HG03571 (cell line): ENCODE results near the gene EHMT1.

Experiments used
- ATAC-seq: cut with Tn5 transposase; IDR thresholded peaks from one replicate; pipeline ENCODE4 v1.9.1; 2021; ENCODE audit not compliant: unreplicated experiment

The EHMT1 gene

DNA sequence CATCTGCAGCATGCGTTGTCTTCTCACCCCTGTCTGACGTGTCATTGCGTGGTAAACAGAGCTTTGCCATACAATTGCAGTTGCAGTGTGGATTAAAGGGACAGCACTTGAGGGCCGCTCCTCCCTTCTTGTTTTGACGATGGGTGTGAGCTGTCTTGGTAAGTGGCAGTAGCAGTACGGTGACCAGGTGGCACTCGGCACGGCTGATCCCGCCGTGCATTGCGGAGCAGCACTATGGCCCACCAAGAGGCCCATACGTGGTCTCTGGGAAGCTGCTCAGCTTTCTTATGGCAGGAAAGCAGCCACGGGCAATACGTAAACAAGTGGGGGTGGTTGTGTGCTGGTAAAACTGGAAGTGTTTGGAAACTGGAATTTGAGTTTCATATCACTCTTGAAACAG, 25.1 kb downstream of the EHMT1 start:
- ATAC-seq, result no peak

DNA sequence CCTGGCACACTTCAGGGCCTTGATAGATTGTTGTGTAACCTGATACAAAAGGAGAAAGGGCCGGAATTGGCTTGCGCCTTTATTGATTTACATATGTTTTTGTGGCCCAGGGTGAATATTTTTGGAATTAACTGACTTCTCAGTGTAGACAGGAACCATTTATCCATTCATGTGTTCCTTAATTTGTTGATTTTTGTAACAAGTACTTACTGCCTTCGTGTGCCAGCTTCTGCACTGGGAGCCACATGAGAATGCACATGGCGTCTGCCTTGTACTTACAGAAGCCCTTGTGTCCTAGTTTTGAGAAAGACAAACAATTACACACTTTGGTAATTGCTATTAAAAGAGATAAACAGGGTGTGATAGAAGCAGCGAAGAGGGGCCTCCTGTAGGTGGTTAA, 26.4 kb downstream of the EHMT1 start:
- ATAC-seq, result no peak

DNA sequence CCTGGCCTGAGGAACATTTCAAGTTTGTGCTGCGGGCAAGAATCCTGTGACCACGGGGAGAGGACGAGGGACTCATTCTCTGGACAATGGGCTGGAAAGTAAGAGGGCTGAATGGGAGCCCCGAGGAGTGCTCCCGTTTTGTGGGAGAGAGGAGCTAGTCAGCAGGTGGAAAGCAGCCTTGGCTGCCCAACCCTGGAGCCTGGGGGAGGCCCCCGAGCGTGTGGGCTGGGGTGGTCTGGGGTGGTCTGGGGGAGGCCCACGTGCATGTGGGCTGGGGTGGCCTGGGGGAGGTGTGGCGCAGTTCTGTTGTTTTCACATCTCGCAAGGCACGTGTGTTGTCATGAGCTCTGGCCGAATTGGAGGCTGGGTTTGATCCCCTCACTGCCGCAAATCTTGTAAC, 27.5 kb downstream of the EHMT1 start:
- no peak for ATAC-seq

DNA sequence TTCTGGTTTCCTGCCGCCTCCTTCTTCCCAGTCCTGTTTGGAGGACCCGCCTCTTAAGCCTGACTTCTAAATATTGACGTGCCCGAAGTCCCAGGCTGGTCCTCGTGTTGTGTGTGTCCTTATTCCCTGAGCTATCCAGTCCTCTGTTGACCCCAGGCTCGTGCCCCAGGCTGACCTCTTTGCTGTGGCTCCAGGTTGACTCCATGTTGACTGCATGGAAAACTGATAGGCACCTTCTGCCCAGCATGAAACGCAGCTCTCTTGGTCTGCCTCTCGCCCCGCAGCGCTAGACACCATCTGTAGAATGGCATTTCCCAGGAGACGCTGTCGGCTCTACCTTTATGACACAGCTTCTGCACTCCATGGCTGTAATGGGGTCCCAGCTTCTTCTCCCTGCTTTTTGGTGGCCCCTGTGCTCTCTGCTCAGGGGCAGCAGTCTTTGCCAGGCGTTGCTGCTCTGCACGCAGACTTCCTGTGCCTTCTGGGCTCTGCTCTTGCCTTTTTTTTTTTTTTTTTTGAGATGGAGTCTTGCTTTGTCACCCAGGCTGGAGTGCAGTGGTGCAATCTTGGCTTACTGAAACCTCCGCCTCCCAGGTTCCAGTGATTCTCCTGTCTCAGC, 28.4 kb downstream of the EHMT1 start:
- ATAC-seq, result no peak

DNA sequence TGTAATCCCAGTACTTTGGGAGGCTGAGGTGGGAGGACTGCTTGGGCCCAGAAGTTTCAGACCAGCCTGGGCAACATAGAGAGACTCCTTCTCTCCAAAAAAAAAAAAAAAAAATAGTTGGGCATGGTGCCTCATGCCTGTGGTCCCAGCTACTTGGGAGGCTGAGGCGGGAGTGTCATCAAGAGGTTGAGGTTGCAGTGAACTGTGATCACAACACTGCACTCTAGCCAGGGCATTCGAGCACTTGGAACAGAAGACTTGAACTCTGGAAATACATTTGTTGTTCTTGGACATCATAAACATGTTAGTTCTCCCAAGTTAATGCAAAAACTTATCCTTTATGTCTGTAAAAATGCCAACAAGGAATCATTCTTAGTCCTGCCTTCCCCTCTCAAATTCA, 29.6 kb downstream of the EHMT1 start:
- no peak for ATAC-seq

DNA sequence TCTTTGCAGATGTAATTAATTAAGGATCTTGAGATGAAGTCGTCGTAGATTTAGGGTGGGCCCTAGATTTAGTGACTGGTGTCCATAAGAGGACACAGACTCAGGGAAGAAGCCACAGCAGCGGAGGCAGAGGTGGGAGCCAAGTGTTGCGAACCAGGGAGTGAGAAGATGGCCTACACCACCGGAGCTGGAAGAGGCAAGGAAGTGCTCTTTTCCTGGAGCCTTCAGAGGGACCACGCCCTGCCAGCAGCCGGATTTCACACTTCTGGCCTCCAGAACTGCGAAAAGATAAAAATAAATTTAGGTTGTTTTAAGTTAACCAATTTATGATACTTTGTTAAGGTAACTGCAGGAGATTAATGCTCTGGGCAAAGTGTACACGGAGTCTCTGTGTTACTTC, 30.7 kb downstream of the EHMT1 start:
- no peak for ATAC-seq

DNA sequence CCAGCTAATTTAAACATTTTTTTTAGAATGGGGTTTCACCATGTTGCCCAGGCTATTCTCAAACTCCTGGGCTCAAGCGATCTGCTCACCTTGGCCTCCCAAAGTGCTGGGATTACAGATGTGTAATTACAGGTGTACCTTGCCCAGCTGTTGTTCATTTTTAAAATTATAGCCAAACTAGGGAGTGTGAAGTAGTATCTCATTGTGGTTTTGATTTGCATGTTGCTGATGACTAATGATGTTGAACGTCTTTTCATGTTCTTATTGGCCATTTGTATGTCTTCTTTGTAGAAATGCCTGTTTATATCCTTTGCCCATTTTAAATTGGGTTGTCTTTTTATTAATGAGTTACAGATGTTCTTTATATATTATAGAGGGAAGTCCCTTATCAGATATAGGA, 31.5 kb downstream of the EHMT1 start:
- no peak for ATAC-seq

DNA sequence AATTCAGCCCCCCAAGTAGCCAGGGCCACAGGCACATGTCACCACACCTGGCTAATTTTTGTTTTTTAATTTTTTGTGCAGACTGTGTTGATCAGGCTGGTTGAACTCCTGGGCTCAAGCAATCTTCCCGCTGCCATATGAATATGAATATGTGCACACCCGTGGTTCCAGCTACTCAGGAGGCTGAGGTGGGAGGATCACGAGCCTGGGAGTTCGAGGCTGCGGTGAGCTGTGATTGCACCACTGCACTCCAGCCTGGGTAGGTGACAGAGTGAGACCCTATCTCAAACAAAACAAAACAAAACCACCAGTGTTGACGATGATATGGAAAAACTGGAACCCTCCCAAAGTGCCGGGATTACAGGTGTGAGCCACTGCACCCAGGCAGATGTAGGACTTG, 32.0 kb downstream of the EHMT1 start:
- no peak for ATAC-seq

DNA sequence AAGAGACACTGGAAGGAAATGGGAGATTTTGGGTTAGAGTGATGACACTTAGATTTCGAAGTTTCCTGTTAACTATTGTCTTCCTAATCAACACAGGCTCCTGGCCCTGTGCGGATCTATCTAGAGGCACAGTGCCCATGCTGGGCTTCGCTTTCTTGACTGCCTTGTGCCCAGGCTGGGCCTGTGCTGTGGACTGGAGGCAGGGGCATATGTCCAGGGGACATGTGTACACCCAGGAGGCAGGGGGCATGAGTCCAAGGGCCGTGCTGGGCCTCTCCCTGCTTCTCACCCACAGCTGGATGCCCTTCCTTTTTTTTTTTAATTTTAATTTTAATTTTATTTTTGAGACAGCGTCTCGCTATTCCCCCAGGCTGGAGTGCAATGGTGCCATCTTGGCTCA, 37.6 kb downstream of the EHMT1 start:
- ATAC-seq, result no peak

DNA sequence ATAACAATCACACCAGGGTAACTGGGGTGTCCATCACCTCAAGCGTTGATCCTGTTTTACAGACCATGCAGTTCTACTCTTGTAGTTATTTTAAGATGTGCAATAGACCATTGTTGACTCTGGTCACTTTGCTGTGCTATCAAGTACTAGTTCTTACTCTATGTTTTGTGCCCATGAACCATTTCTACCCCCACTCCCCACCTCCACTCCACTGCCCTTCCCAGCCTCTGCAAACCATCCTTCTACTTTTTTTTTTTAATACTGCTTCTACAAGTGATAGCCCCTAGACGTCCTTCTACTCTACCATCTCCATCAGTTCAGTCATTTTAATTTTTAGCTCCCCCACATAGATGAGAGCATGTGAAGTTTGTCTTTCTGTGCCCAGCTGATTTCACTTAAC, 38.8 kb downstream of the EHMT1 start:
- ATAC-seq, result no peak

DNA sequence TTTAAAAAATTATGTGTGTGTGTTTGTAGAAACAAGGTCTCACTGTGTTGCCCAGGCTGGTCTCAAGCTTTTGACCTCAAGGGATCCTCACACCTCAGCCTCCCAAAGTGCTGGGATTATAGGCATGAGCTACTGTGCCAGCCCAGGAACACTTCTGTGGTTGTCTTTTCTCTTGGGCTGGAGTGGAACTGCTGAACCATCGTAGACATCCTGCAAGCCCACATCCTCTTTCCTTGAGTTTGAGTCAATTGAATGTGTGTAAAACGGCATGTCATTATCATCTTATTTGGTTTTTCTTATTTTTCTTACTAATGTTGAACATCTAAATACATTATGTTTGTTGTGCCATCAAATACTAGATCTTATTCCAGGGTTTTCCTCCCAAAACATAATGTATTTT, 40.0 kb downstream of the EHMT1 start:
- no peak for ATAC-seq

DNA sequence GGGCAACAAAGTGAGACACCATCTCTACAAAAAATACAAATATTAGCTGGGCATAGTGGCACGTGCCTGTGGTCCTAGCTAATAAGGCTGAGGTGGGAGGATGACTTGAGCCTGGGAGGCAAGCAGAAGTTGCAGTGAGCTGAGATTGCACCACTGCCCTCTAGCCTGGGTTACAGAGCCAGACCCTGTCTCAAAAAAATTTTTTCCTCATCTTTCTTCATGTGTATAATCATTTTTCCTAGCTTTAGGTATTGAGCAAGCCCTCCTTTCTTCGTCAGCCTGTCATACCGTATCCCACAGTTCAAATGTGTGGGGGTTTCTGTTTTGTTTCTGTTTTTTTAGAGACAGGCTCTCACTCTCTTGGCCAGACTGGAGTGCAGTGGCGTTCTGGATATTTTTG, 41.3 kb downstream of the EHMT1 start:
- no peak for ATAC-seq

DNA sequence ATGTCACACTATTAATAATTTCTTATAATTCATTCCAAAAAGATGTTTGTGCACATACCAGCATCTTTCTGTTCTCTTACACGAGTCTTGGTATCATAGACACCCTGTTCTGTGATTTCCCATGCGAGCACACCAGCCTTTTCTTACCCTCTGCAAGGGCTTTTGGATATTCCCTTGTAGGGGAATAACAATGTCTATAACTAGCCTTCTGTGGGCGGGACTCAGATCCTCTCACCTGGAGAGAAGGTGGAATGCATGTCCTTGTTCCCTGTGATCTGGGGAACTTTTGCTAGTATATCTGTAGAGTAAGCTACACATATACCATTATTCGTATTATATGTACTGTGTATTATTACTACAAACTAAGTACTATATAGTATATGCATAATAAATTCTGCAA, 44.8 kb downstream of the EHMT1 start:
- no peak for ATAC-seq

DNA sequence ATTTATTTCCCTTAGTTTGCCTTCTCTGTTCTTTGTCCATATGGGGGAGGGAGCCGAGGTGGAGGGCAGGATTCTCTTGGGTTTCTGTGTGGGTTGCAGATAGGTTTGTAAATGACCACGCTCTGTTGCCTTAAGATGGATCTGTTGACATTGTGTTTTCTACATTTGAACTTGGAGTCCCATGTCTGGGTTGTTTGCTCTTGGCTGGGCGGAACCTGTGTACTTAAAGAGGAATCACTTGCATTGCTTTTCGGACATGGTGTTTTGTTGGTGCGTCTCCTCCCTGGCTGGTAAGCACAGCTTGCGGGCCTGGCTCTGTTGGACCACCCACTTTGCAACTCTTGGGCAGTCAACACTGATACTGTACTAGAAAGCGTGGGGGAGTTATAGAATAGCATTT, 45.9 kb downstream of the EHMT1 start:
- no peak for ATAC-seq

DNA sequence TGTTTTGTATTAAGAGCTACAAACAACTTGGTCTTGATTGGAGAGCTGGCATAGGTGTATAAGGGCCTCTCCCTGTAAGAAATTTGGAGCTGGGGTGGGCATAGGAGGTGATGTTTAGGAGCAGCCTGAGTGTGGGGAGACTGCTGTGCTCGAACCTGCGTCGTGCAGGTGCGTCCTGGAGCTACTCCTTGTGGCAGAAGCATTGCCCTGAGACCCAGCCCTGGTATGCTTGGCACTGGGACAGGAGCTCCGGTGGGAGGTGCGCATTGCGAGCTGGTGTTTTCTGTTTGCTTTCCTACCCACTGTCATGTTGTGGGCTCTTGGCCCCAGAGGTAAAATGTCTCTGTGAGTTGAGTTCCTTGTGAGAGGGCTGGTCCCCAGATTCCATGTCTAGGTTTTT, 46.4 kb downstream of the EHMT1 start:
- ATAC-seq, result no peak

DNA sequence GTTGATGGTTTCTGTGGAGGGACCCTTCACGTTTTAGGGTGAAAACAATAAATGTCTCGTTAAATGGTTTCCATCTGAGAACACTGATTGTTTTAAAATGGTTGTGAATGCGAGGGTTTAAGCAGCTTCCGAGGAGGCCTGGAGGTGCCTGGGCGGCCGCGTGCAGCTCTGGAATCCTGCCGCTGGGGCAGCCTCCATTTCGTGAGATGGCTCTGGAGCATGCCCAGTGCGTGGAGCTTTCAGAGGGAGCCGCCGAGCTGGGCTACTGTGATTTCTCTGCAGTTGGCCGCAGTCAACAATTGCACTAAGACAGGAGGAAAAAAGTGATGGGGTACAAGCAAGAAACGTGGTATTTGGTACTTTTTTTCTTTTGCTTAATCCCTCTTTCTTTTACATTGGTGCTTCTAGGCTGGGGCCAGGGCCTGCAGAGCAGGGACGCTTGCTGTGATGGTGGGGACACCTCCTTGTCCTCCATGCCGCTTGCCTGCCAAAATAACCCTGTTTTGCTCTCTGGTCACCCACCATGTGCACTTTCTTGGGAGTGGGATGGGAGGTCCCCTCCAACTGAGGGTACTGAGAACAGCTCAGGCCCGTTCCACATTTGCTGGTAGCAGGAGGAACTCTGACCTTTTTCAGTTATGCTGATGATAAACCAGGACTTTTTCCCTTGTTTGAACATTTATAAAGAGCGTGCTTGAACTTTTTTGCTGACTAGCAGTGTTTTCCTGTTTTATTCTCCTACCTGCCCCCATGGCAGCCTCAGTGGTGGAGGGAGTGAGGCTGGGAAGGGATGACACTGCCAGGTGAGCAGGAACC, 47.1 kb downstream of the EHMT1 start:
- ATAC-seq, result no peak

DNA sequence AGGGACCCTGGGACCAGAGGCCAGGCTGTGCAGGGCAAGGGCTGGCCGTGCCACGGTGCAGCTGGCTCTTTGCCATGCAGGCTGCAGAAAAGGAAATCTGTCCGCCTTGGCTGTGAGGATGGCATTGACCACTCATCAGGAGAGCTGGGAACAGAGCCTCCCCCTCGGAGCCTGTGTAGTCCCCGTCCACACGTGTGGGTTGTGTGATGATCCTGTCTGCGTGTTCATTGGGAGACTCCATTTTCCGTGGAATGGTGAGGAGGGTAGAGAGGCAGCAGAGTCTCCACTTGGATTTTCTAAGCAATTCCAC, 47.7 kb downstream of the EHMT1 start:
- no peak for ATAC-seq

DNA sequence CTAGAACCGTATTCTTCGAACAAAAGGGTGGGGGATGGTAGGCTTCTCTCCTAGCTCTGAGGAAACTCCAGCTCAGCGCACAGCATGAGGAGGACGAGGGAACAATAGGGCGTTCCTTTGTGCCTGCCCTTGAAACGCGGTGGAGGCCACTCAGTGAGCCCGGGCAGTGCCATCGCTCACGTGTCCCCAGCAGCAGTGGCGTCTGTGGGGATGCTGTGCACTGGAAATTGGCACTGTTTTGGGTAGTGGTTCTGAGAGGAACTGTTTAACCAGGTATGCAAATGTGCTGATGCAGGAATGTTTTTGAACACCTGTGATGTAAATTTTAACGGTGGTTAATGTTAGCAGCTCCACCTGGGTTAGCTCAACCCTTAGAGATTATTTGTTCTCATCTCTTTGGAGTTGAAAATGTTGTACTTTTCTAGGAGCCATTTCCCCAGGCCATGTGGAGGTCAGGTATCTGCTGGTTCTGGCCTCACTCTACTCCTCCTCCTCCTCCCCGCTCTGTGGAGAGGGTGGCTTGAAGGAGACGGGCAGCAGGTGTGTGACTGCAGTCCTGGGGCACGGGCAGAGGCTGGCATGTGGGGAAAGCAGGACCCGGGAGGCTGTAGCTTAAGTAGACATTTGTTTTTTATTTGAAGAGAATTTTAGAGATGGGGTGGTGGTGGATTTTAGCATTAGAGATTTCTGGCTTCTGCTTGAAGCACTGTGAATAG, 48.3 kb downstream of the EHMT1 start:
- ATAC-seq, result no peak

DNA sequence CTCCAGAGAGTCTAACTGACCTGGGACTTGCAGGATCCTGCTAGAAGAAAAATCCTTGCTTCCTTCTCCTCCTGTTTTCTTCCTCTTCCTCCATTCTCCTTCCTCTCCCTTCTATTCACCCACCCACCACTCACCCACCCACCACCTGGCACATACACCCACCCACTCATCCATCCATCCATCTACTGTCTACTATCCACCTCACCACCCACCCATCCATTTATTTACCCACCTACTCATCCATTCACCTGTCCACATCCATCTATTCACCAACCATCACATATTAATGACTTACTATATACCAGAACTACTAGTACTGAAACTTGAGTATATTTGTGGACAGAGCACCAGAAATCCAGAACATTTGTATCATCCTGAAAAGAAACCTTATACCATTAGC, 49.4 kb downstream of the EHMT1 start:
- ATAC-seq, result no peak

DNA sequence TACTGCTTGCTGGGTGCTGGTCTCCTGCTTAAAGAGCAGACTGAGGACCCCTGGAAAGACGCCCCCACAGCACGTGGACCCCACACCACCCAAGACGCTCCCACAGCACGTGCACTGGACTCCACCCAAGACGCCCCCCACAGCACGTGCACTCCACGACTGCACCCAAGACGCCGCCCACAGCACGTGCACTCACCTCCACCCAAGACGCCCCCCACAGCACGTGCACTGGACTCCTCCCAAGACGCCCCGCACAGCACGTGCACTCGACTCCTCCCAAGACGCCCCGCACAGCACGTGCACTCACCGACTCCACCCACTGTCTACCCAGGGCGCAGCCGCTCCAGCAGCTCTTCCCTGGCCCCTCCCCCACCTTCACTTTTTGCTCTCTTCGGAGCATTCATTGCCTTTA, 50.5 kb downstream of the EHMT1 start:
- ATAC-seq, result no peak

DNA sequence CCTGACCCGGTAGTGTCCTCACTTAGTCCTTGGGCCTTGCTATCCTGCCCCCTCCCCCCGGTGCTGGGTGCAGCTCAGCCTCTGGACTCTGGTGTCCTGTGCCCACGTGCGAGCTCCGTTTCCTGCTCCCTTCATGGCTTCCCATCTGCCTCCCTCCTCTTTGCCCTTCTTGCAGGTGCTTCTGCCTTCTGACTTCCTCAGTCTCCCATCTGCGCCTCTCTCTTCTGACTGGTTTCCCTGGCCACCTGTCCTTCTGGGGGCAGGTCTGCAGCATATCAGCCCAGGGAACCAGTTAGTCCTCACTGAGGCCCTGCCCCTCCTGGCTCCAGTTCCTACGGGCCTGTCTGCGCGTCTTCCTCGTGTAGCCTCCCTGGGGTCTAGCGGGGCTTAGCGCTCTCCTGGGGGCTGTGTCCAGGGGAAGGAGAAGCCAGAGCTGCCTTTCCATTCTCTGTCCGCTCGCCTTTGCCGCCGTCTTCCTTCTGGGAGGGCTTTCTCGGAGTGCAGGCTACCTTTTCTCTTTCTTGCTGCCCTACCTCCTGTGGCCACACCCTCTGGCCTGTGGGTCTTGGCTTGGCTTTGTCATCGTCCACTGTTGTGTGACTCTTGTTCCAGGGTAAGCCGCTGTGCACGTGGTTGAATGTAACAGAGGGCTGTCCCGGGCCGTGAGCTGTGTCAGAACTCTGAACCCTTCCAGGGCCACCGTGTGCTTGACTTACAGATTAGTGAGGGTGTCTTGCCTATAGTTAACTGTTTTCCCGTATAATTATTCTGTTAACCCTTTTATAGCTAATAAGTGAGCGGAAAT, 51.8 kb downstream of the EHMT1 start:
- ATAC-seq, result no peak

DNA sequence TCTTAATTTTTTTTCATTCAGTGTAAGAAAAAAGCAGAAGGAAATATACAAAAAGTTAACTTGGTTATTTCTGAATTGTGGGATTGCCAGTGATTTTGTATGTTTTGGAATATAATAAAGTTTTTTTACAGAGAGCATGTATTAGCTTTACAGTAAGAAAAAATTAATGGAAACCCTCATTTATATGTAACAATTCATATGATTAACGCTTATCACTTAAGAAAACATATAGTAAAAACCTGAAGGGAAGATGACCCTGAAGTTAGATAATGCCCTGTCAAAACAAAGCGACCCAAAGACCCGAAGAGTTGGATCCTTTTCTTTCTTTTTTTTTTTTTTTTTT, 52.4 kb downstream of the EHMT1 start:
- no peak for ATAC-seq
